A549 (cell line): ENCODE data around the gene EIF5.

Experiments
- ATOH8 ChIP-seq: fragments of 250-450 bp; sonication (Bioruptor Pico); IDR thresholded peaks from 2 replicates; pipeline ENCODE4 v1.5.0; 2020; ENCODE audit warnings: low read depth, mild to moderate bottlenecking, moderate library complexity
- CHD2 ChIP-seq: fragments of 150-350 bp; IDR thresholded peaks from 2 replicates; pipeline ENCODE4 v1.6.1; 2014; ENCODE audit warnings: low read length; ENCODE audit not compliant: partially characterized antibody
- EHMT2 ChIP-seq: fragments of 200-600 bp; sonication (generic); IDR thresholded peaks from 2 replicates; pipeline ENCODE4 v1.6.1; 2016; ENCODE audit warnings: antibody characterized with exemption, low read depth, mild to moderate bottlenecking, moderate library complexity
- FOSL2 ChIP-seq, 2 experiments: fragments of 450-650 bp in 1 of 2; fragments of >200 bp in 1 of 2; sonication (Bioruptor Twin) in 1 of 2; formaldehyde crosslinking; IDR thresholded peaks; 2 replicates each; pipeline versions ENCODE4 v1.5.0 to v1.6.1; 2016 to 2020; ENCODE audit warnings: mild to moderate bottlenecking in 1 of 2, moderate library complexity in 1 of 2
- JUN ChIP-seq, 2 experiments: fragments of >200 bp; sonication (Bioruptor Twin); formaldehyde crosslinking; IDR thresholded peaks; 2 replicates in 1 of 2; 3 replicates in 1 of 2; pipeline ENCODE4 v1.6.1; 2016 to 2017
- KDM1A ChIP-seq: fragments of 200-600 bp; sonication (generic); IDR thresholded peaks from 2 replicates; pipeline ENCODE4 v1.6.1; 2016; ENCODE audit warnings: low read depth, mild to moderate bottlenecking
- NFE2L2 ChIP-seq: fragments of 150-350 bp; conservative IDR thresholded peaks from 2 replicates; pipeline ENCODE4 v1.6.1; 2014; ENCODE audit warnings: low read length
- NPAS2 ChIP-seq: fragments of 250-450 bp; sonication (Bioruptor Pico); IDR thresholded peaks from 2 replicates; pipeline ENCODE4 v1.8.0; 2022; ENCODE audit warnings: mild to moderate bottlenecking, moderate library complexity, borderline replicate concordance
- POLR2A ChIP-seq: IDR thresholded peaks from 2 replicates; pipeline ENCODE4 v1.6.1; 2012; ENCODE audit warnings: mild to moderate bottlenecking, low read length
- RCOR1 ChIP-seq: fragments of 150-350 bp; IDR thresholded peaks from 2 replicates; pipeline ENCODE4 v1.6.1; 2014; ENCODE audit warnings: antibody characterized with exemption, low read length, low read depth
- RFX5 ChIP-seq: fragments of 450-650 bp; IDR thresholded peaks from 2 replicates; pipeline ENCODE4 v1.7.1; 2014; ENCODE audit warnings: antibody characterized with exemption, mild to moderate bottlenecking, moderate library complexity
- USF2 ChIP-seq: fragments of 450-650 bp; IDR thresholded peaks from 2 replicates; pipeline ENCODE4 v1.6.1; 2014; ENCODE audit warnings: antibody characterized with exemption
- TF ChIP-seq, protein P1 (sequence below): fragments of >200 bp; sonication (Bioruptor Twin); formaldehyde crosslinking; IDR thresholded peaks from 3 replicates; pipeline ENCODE4 v1.5.1; 2016
- TF ChIP-seq, protein P2 (sequence below): IDR thresholded peaks from 2 replicates; pipeline ENCODE4 v1.6.1; 2012

DNA sequence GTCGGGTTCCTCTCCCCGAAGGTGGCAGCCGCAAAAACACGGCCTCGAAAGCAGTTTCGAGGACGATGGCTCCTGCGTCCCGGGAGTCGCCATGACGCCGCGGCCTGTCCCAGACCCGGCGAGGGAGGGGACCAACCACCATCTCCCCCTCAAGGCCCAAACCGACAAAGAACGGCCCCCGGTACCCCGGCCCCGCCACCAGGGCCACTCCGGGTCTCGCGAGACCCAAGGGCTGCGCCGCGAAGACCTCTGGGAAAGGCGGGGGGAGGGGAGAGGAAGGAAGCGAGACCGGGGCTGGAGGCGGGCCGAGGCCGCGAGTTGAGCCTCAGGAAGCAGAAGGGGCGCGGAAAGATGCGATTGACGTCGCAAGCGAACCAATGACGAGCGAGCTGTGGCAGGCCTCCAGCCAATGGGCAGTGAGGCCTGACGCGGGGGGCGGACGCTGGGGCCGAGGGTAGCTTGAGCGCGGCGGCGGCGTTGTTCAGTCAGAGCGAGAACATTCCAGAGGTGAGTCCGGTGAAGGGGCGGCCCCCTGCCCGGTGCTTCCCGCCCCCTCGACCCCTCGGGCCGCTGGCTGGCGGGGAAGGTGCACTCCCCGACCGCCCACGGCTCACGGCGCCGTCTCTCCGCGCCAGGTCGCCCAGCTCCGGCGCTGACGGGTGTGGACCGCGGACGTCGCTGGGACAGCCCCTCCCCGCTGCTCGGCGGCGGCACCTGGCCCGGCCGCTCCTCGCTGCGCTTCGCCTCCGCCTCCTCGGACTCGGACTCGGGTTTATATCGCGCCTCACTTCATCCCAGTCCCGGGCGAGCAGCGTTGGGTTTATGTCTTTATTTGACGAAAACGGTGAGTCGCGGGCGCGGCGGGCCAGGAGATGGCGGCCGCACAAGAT lies at the start of gene EIF5:
- TF ChIP-seq, protein P1, sequence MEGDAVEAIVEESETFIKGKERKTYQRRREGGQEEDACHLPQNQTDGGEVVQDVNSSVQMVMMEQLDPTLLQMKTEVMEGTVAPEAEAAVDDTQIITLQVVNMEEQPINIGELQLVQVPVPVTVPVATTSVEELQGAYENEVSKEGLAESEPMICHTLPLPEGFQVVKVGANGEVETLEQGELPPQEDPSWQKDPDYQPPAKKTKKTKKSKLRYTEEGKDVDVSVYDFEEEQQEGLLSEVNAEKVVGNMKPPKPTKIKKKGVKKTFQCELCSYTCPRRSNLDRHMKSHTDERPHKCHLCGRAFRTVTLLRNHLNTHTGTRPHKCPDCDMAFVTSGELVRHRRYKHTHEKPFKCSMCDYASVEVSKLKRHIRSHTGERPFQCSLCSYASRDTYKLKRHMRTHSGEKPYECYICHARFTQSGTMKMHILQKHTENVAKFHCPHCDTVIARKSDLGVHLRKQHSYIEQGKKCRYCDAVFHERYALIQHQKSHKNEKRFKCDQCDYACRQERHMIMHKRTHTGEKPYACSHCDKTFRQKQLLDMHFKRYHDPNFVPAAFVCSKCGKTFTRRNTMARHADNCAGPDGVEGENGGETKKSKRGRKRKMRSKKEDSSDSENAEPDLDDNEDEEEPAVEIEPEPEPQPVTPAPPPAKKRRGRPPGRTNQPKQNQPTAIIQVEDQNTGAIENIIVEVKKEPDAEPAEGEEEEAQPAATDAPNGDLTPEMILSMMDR = no peak
- no peak for TF ChIP-seq EHMT2
- TF ChIP-seq RCOR1 = no peak
- peak; percentile 92 for TF ChIP-seq POLR2A
- TF ChIP-seq CHD2 = peak; percentile 100
- TF ChIP-seq JUN (IDR thresholded peaks at IDR 0.05) = peak; percentile 92 to 98
- TF ChIP-seq, protein P2, sequence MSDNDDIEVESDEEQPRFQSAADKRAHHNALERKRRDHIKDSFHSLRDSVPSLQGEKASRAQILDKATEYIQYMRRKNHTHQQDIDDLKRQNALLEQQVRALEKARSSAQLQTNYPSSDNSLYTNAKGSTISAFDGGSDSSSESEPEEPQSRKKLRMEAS = peak; percentile 76
- TF ChIP-seq NFE2L2 = no peak
- no peak for TF ChIP-seq NPAS2 (CRISPR knock-in tag)
- 0 out of 2 replicates have a peak, but pooled peaks have one; percentile 30 for TF ChIP-seq RFX5
- no peak for TF ChIP-seq ATOH8 (CRISPR knock-in tag)
- TF ChIP-seq FOSL2 (IDR thresholded peaks at IDR 0.05) = no peak
- no peak for TF ChIP-seq FOSL2 (CRISPR knock-in tag; IDR thresholded peaks at IDR 0.05)
- TF ChIP-seq KDM1A = no peak
- no peak for TF ChIP-seq USF2
